MM.1S (cell line): ENCODE data around the gene DPH6.

Experiments
- CTCF ChIP-seq: fragments of 300-600 bp; sonication (generic); IDR thresholded peaks from 2 replicates; pipeline ENCODE4 v1.5.1; 2016; ENCODE audit warnings: antibody characterized with exemption, low read length, mixed read lengths
- EZH2 ChIP-seq: fragments of 300-600 bp; sonication (generic); optimal IDR thresholded peaks from 2 replicates; pipeline ENCODE3; 2017; ENCODE audit warnings: low read depth, mild to moderate bottlenecking, antibody characterized with exemption, low read length, mixed read lengths

DNA sequence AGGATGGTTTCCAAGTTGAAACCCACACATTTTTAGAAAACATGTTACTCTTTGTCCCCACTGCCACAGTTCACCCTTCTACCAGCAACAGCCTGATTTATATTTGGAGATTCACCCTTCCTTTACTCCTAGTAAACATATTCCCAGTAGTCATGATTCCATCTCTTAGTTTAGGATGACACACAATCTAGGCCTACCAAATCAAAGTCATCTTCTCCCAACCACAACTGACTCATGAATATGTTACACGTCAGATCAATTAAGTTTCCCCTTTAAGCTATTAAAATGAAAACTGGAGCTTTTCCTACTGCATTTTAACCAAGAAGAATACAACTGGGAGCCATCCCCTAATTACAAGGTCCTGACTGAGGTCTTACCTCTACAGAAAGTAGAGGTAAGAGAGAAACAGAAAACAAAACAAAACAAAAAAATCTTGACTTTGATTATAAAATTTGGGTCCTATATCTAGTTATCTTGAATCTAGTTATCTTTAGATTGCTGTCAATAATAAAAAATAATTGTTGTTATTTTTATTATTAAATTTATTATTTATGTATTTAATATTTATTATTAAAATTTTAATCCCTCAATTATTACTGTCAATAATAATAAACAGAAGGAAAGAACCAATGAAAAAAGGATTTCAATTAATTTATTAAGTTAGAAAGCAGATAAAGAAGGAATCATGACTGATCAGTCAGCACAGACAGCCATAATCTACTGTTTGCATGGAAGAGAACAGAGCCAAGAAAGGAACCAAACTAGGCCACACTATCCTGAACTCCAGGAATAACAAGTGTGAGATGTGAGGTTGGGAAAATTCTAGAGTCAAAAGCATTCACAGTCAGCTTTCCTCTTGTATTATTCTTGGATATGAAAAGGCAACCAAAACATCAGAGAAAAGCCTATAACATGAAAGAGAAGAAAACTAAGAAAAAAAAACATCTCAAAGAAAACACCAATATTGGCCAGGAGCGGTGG lies 12.5 kb downstream of the DPH6 start:
- TF ChIP-seq CTCF (no peak), EZH2 (no peak)
